K562 (cell line): ENCODE data around the gene TMEM203. TPM values are rescaled to one million over a fixed set of nuclear protein-coding genes. Genes with fewer than 3 reads are reported as not detected.

ENCODE experiments used
- ATAC-seq: fragments of 200-7000 bp; cut with Tn5 transposase; 3 replicates; pipeline ENCODE4 v1.9.1; 2020; ENCODE audit warnings: moderate library complexity
- BruUV-seq: library from RNA; stranded (reverse); fragments of 400-500 nt; replicated peaks from 2 replicates; lab custom pipeline; 2021; lab: Mats Ljungman, UMichigan
- CTCF ChIA-PET: fragments of 300-600 bp; formaldehyde crosslinking; extraction: SDS; loops from one replicate; lab custom pipeline; 2021; ENCODE audit warnings: low intra/inter-chr PET ratio; lab: Yijun Ruan, JAX
- POLR2A ChIA-PET: fragments of 300-600, 350-650 bp; sonication (Branson Sonifier 250); formaldehyde crosslinking; extraction: SDS; loops from one replicate; lab custom pipeline; 2021; ENCODE audit warnings: antibody characterized with exemption, inconsistent platforms; lab: Yijun Ruan, JAX
- DNase-seq, 4 experiments: peaks; one replicate each; pipeline versions ENCODE4 v3.0.0 to v3.0.0-alpha.2; 2011 to 2018; ENCODE audit warnings: low spot score in 3 of 4, mixed read lengths in 3 of 4; ENCODE audit errors: extremely low read depth in 1 of 4
- FAIRE-seq: peaks from 2 replicates; lab custom pipeline; 2011; peaks lifted over from hg19 to GRCh38; lab: Jason Lieb, UNC
- H2AFZ ChIP-seq: 2 replicates; pipeline ENCODE4 v1.6.0; 2011; ENCODE audit warnings: low read depth, low read length, control low read depth, inconsistent platforms
- H3K27ac ChIP-seq: fragments of 200-600 bp; 3 replicates; pipeline ENCODE4 v1.8.0; 2011; ENCODE audit warnings: low read depth, mild to moderate bottlenecking, control low read depth, inconsistent platforms, low read length, moderate library complexity, mixed read lengths; ENCODE audit errors: extremely low read depth
- H3K27me3 ChIP-seq, 2 experiments: fragments of 300-600 bp in 1 of 2; 2 replicates in 1 of 2; 3 replicates in 1 of 2; pipeline versions ENCODE4 v1.6.0 to v1.8.0; 2011; ENCODE audit warnings: inconsistent platforms in 2 of 2, low read length in 2 of 2, mild to moderate bottlenecking in 1 of 2, mixed read lengths in 1 of 2, moderate library complexity in 1 of 2; ENCODE audit not compliant: control insufficient read depth in 2 of 2, insufficient read depth in 2 of 2
- H3K36me3 ChIP-seq: fragments of 300-600 bp; 3 replicates; pipeline ENCODE4 v1.8.0; 2011; ENCODE audit warnings: mild to moderate bottlenecking, low read length, inconsistent platforms; ENCODE audit not compliant: control insufficient read depth, insufficient read depth
- H3K4me1 ChIP-seq, 2 experiments: fragments of 200-600 bp in 1 of 2; replicated peaks in 1 of 2; 2 replicates in 1 of 2; 3 replicates in 1 of 2; pipeline versions ENCODE4 v1.5.1 to v1.8.0; 2011; ENCODE audit warnings: inconsistent platforms in 2 of 2, low read length in 2 of 2, mild to moderate bottlenecking in 1 of 2, mixed read lengths in 1 of 2, moderate library complexity in 1 of 2; ENCODE audit not compliant: control insufficient read depth in 2 of 2, insufficient read depth in 2 of 2
- H3K4me2 ChIP-seq: 2 replicates; pipeline ENCODE4 v1.6.1; 2011; ENCODE audit warnings: low read length, control low read depth, inconsistent platforms, mixed read lengths; ENCODE audit not compliant: insufficient read depth
- H3K4me3 ChIP-seq: fragments of 200-600 bp; sonication (generic), shearing (Covaris generic); 2 replicates; pipeline ENCODE4 v1.5.1; 2016; ENCODE audit warnings: control low read depth, inconsistent platforms
- H3K79me2 ChIP-seq: fragments of 200-600 bp; 3 replicates; pipeline ENCODE4 v1.8.0; 2011; ENCODE audit warnings: low read length, inconsistent platforms; ENCODE audit not compliant: control insufficient read depth, insufficient read depth
- H3K9ac ChIP-seq, 2 experiments: 2 replicates each; pipeline versions ENCODE4 v1.6.0 to v1.6.1; 2011; ENCODE audit warnings: low read depth in 2 of 2, low read length in 2 of 2, control low read depth in 1 of 2, inconsistent platforms in 1 of 2, mild to moderate bottlenecking in 1 of 2, mixed read lengths in 1 of 2; ENCODE audit not compliant: insufficient read depth in 1 of 2
- H3K9me1 ChIP-seq: one replicate; pipeline ENCODE4 v1.6.0; 2011; ENCODE audit warnings: inconsistent platforms, mild to moderate bottlenecking, low read length, moderate library complexity; ENCODE audit not compliant: control insufficient read depth, insufficient read depth
- H3K9me3 ChIP-seq: replicated peaks from 2 replicates; pipeline ENCODE4 v1.5.1; 2011; ENCODE audit warnings: low read depth, low read length, inconsistent platforms; ENCODE audit not compliant: control insufficient read depth, insufficient read depth
- H4K20me1 ChIP-seq: replicated peaks from 2 replicates; pipeline ENCODE4 v1.6.1; 2011; ENCODE audit warnings: low read length, inconsistent platforms, mixed read lengths; ENCODE audit not compliant: control insufficient read depth, insufficient read depth
- MAX ChIP-seq: sonication (generic); formaldehyde crosslinking; IDR thresholded peaks from 2 replicates; pipeline ENCODE4 v1.9.0; 2022; ENCODE audit warnings: mild to moderate bottlenecking, missing genetic modification reagents
- MYBL2 ChIP-seq, 2 experiments: fragments of 450-650 bp in 1 of 2; sonication (generic) in 1 of 2; formaldehyde crosslinking in 1 of 2; IDR thresholded peaks; 2 replicates each; pipeline versions ENCODE4 v1.6.1 to v1.8.1; 2017 to 2022; ENCODE audit warnings: borderline replicate concordance in 1 of 2, inconsistent platforms in 1 of 2, low read depth in 1 of 2, mild to moderate bottlenecking in 1 of 2, missing genetic modification reagents in 1 of 2, moderate library complexity in 1 of 2
- POLR2G ChIP-seq: fragments of 200-400 bp; formaldehyde crosslinking; IDR thresholded peaks from 2 replicates; pipeline ENCODE4 v1.6.1; 2017; ENCODE audit warnings: low read depth, mild to moderate bottlenecking, antibody characterized with exemption, low read length, moderate library complexity
- SRF ChIP-seq, 2 experiments: fragments of 250-450, 450-650 bp in 1 of 2; sonication (Bioruptor Pico) in 1 of 2; sonication (generic) in 1 of 2; formaldehyde crosslinking; IDR thresholded peaks; 2 replicates each; pipeline versions ENCODE4 v1.5.0 to v1.5.1; 2020 to 2022; ENCODE audit warnings: mild to moderate bottlenecking in 1 of 2, missing genetic modification reagents in 1 of 2
- ZBTB7A ChIP-seq: IDR thresholded peaks from 2 replicates; pipeline ENCODE4 v1.6.1; 2011; ENCODE audit warnings: low read depth, mild to moderate bottlenecking, low read length, moderate library complexity, borderline replicate concordance; ENCODE audit not compliant: control insufficient read depth
- ZFP36 ChIP-seq: fragments of 150-350 bp; IDR thresholded peaks from 2 replicates; pipeline ENCODE4 v1.6.1; 2018; ENCODE audit warnings: low read length, low read depth; ENCODE audit not compliant: partially characterized antibody
- WGBS: fragments of 100-300 bp; shearing (Covaris generic); methylation state at CpG from one replicate; pipeline ENCODE4 v1.1.6; 2016; ENCODE audit warnings: low coverage, mixed read lengths; ENCODE audit not compliant: insufficient coverage; ENCODE audit errors: missing lambda C conversion rate; 5-methylcytosine and 5-hydroxymethylcytosine counted together
- in situ Hi-C: fragments of 300-500 bp; cut with MboI; formaldehyde crosslinking; loops from 4 replicates; pipeline ENCODE4 v1.15.0; 2018; ENCODE audit warnings: inconsistent platforms, mixed read lengths
- intact Hi-C: fragments of 100-400 bp; cut with micrococcal nuclease; formaldehyde crosslinking; loops from 2 replicates; pipeline ENCODE4 v1.14.2; 2022
- polyA plus RNA-seq, 8 experiments: library from polyadenylated mRNA; depleted of rRNA in 4 of 8; stranded (reverse) in 5 of 8; unstranded in 3 of 8; fragments of >200 nt; fragmentation: Nextera tagmentation in 2 of 8; fragmentation: Illumina TruSeq in 1 of 8; extraction: Ambion mirVana in 2 of 8; extraction: Trizol in 1 of 8; gene quantifications; 2 replicates each; pipeline versions ENCODE4 v1.2.1 to v1.2.3, GENCODE V29; 2011 to 2014; ENCODE audit warnings: inconsistent platforms in 1 of 8, missing spikeins in 1 of 8
- total RNA-seq, 7 experiments: library from RNA; depleted of rRNA in 6 of 7; stranded (reverse); fragments of >200 nt in 6 of 7; fragmentation: Illumina TruSeq in 2 of 7; extraction: Trizol in 2 of 7; gene quantifications; 2 replicates each; pipeline versions ENCODE4 v1.2.1 to v1.2.3, GENCODE V29; 2011 to 2021; ENCODE audit warnings: low replicate concordance in 1 of 7

The TMEM203 gene
- total and polyA plus RNA-seq, 9 of the 15 experiments (the other 6 are each of a cell fraction or from before 2014, with no cell fraction given), result 8.8 to 59.5 (median 37.6) TPM

GRCh38 chr9:137250329-137251193 lies 45.1 kb upstream of the TMEM203 start:
- intact Hi-C loops (no loop called here), in situ Hi-C loops (no loop called here)
- peak overlapping the region in 1 of 2 experiments; percentile 85; a peak in 2 of 4 replicates for H3K9ac ChIP-seq
- H3K4me1 ChIP-seq, result peaks cover 7 to 73% of the 10 kb centered on the region in 2 experiments; a peak in 4 of 5 replicates
- 67% methylated on average over 12 of the region's 18 CpGs for WGBS
- DNase-seq, result no peak
- TF ChIP-seq SRF (CRISPR knock-in tag; IDR thresholded peaks at IDR 0.05) (no peak), ZFP36 (peak; percentile 62), POLR2G (peak; percentile 28; the same call in 1 of the 2 replicates), ZBTB7A (0 out of 2 replicates have a peak, but pooled peaks have one; percentile 33), MYBL2 (IDR thresholded peaks at IDR 0.05; ENCODE audit: low read depth) (no peak), MYBL2 (CRISPR knock-in tag; IDR thresholded peaks at IDR 0.05; ENCODE audit: borderline replicate concordance) (no peak), MAX (CRISPR knock-in tag) (peak; percentile 56)
- H3K4me3 ChIP-seq, result no peak overlapping the region
- BruUV-seq, result no TSS peak
- no peaks in the 10 kb centered on the region for H3K9me1 ChIP-seq
- H3K27ac ChIP-seq, result no peak overlapping the region
- H3K36me3 ChIP-seq, result no peaks in the 10 kb centered on the region
- no peak for ATAC-seq
- ChIA-PET POLR2A (interaction anchor here (1.2 to 8.3 kb wide), 2 partner anchors 8 to 41 kb away, joined by 4 to 221 read pairs; partner anchors contain the start of gene TUBB4B), CTCF (no interaction called here)
- no peaks in the 10 kb centered on the region; the same call in 1 of the 2 replicates for H4K20me1 ChIP-seq
- H3K79me2 ChIP-seq, result peaks cover 16% of the 10 kb centered on the region
- H3K4me2 ChIP-seq, result no peak overlapping the region
- no peaks in the 10 kb centered on the region for H3K27me3 ChIP-seq
- FAIRE-seq, result no peak
- no peak overlapping the region for H2AFZ ChIP-seq
- H3K9me3 ChIP-seq, result no peaks in the 10 kb centered on the region
